OCI-LY7 (cell line): ENCODE measurements around the gene CEND1.

Source experiments
- EZH2phosphoT487 ChIP-seq: fragments of 200-600 bp; sonication (generic); IDR thresholded peaks from 2 replicates; pipeline ENCODE4 v1.6.1; 2018; ENCODE audit warnings: low read depth, borderline replicate concordance, mild to moderate bottlenecking, mixed run types, antibody characterized with exemption, low read length, moderate library complexity, mixed read lengths
- TF ChIP-seq, protein P1 (sequence below): fragments of 200-600 bp; sonication (generic); conservative IDR thresholded peaks from 2 replicates; pipeline ENCODE4 v1.5.1; 2014; ENCODE audit warnings: mild to moderate bottlenecking, antibody characterized with exemption, low read length, moderate library complexity, mixed read lengths

DNA sequence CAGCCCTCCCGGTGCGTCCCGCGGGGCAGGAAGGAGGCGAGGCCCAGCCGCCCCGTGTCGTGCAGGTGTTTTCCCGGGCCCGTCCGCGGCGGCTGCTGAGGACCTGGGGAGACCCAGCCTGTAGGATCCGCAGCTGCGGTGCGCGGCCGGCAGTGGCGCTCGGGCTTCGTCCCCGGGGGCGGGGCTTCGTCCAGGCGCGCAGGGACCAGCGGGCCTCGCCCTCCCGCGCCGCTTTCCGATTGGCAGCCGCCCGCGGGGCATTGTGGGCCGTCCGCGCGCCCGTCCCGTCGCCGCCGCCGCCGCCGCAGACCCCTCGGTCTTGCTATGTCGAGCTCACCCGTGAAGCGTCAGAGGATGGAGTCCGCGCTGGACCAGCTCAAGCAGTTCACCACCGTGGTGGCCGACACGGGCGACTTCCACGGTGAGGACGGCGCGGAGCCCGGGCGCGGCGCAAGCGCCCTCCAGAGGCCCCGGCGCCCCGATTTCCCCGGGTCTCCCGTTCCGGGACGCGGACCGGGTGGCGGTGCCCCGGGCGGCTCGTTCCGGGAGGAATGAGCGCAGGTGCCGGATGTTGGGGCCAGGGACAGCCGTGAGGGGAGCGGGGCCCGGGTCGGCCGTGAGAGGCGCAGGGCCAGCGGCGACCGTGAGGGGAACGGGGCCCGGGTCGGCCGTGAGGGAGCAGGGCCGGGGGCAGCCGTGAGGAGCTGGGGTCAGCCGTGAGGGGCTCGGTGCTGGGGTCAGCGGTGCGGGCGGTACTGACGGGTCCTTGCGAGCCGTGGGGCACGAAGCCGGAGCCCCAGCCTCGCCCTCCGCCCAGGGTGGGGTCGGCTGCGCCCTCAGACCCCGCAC, 42.5 kb downstream of the CEND1 start, which contains the start of gene TALDO1:
- TF ChIP-seq, protein P1, sequence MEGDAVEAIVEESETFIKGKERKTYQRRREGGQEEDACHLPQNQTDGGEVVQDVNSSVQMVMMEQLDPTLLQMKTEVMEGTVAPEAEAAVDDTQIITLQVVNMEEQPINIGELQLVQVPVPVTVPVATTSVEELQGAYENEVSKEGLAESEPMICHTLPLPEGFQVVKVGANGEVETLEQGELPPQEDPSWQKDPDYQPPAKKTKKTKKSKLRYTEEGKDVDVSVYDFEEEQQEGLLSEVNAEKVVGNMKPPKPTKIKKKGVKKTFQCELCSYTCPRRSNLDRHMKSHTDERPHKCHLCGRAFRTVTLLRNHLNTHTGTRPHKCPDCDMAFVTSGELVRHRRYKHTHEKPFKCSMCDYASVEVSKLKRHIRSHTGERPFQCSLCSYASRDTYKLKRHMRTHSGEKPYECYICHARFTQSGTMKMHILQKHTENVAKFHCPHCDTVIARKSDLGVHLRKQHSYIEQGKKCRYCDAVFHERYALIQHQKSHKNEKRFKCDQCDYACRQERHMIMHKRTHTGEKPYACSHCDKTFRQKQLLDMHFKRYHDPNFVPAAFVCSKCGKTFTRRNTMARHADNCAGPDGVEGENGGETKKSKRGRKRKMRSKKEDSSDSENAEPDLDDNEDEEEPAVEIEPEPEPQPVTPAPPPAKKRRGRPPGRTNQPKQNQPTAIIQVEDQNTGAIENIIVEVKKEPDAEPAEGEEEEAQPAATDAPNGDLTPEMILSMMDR: peak; percentile 49; the same call in 1 of the 2 replicates
- no peak for TF ChIP-seq EZH2phosphoT487
